HG03060 (cell line): ENCODE measurements around the gene ANKDD1A.

Experiments
- ATAC-seq: cut with Tn5 transposase; IDR thresholded peaks from one replicate; pipeline ENCODE4 v1.9.1; 2021; ENCODE audit warnings: low read depth, moderate number of reproducible peaks; ENCODE audit not compliant: unreplicated experiment

The ANKDD1A gene

DNA sequence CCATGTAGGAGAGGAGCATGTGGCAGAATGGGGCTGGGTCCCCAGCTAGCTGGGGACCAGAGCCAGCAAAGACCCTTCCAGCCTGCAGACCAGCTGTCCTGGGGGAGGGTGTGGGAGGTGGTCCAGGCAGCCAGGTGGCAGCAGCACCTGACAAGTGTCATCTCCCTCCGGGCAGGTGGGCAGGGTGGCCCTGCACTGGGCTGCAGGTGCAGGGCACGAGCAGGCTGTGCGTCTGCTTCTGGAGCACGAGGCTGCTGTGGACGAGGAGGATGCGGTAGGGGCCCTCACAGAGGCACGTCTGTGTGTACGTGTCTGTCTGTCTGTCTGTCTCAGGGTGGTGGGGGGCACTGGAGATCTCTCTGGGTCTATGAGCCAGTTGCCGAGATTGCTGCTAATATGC, 5.5 kb downstream of the ANKDD1A start:
- no peak for ATAC-seq

GRCh38 chr15:64919721-64920120, 8.0 kb downstream of the ANKDD1A start:
- ATAC-seq: no peak

DNA sequence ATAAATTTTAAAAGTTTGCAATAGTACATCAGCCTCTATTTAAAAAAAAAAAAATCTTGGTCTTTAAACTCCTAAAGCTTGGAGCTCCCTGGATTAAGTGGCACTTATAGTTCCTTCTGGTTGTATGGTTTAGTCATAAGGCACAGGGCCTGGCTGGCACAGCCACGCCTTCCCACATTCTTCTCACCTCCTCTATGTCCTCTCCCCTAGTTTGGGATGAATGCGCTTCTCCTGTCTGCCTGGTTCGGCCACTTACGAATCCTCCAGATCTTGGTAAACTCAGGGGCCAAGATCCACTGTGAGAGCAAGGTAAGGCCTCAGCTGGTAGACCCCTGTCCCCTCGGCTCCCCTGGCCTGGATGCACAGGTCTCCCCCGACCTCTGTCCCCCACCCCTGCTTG, 10.0 kb downstream of the ANKDD1A start:
- ATAC-seq: no peak

GRCh38 chr15:64923546-64923945, 11.8 kb downstream of the ANKDD1A start:
- no peak for ATAC-seq

DNA sequence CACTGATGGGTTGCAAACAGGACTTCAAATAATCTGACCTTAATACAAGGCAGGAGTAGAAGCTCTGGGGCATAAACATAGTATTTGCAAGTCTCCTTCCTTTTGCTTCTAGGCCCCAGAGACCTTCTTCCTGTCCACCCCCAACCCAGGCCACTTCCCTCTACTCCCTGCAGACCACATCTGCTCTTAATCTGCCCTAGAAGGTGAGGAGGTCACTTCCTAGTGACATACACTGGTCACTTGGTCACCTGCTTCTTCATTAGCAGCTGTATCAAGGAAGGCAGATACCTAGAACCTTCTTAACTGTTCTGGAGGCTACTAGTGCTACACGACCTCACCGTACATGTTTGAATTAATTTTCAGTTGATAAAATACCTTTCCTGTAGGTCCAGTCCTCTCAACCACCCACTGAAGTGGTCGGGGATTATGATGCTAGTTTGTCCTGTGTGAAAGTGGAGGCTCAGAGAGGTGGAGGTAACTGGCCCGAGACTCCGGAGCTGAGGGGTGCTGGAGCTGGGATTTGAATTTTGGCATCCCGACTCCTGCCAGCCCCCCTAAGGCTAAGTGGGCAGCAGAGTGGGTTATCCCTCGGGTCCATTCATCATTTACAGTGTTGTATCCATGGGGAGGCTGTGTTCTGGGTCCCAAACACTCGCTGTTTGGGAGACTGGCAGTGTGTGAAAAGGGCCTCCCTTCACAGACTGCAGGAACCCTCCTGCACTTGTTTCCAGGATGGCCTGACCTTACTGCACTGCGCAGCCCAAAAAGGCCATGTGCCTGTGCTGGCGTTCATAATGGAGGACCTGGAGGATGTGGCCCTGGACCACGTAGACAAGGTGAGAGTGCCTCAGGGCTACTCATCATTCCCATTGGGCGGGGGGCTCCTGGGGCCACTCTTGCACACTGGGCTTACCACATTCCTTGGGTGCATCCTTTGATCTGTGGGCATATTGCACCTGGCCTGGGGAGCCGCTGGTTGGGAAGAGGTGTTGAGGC, 13.9 kb downstream of the ANKDD1A start:
- ATAC-seq: no peak

DNA sequence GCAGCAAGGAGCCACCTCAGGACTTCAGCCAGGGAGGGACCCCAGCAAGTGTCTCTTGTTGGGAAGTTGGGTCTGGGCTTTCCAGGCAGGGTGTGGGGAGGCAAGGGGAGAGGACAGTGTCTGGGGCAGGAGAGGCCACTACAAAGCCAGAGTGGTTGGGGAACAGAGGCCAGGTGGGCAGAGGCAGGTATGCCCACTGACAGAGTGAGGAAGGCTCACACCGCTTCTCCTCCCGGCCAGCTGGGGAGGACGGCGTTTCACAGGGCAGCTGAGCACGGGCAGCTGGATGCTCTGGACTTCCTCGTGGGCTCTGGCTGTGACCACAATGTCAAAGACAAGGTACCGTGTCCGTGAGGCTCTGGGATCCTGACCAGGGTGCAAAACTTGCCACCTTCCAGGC, 15.0 kb downstream of the ANKDD1A start:
- ATAC-seq: no peak

- no peak for ATAC-seq
These were observed 17.0 kb downstream of the ANKDD1A start for GRCh38 chr15:64928626-64929220.

DNA sequence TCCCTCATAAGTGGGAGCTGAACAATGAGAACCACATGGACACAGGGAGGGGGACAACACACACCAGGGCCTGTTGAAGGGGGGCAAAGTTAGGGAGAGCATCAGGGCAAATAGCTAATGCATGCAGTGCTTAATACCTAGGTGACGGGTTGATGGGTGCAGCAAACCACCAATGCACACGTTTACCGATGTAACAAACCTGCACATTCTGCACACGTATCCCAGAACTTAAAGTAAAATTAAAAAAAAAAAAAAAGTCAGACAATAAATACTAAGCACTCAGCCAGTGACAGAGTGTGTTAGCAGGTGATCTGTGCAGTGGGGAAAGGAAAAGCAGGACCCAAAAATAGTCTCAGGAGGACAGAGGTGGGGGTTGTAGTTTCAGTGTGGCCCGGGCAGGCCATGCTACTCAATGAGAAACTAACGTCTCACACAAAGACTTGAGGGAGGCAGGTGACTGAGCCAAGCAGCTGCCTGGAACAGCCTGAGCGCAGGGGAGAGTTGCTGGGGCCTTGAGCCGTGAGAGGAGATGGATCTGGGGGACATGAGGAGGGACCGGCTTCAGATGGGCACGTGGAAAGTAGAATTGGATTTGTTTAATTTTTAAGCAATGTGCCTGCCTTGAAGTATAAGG, 18.4 kb downstream of the ANKDD1A start:
- ATAC-seq: no peak

DNA sequence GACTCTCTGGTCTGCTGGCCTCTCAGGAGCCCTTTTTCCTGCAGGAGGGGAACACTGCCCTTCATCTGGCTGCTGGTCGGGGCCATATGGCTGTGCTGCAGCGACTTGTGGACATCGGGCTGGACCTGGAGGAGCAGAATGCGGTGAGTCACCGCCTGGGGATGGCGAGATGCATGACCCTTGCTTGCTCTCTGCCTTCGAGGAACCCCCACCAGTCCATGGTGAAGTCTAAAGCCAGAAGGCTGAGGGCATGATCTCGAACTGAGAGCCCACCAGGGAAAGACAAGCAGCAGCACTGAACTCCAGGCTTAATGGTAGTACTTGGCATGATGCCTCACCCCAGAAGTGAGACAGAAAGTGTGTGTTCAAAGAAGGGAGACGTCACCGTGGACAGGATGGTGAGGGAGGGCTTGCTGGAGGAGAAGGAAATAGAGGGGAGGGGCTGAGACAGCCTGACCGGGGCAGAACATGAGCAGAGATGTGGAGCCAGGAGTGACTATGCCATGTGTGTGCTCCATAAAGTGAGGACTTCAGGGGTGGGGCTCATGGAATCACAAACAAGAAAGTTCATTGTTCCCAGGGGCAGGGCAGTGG, 19.2 kb downstream of the ANKDD1A start:
- no peak for ATAC-seq

- ATAC-seq: no peak
These were observed 19.7 kb downstream of the ANKDD1A start for GRCh38 chr15:64931381-64931780.

GRCh38 chr15:64934023-64934422, 22.3 kb downstream of the ANKDD1A start:
- ATAC-seq: no peak

DNA sequence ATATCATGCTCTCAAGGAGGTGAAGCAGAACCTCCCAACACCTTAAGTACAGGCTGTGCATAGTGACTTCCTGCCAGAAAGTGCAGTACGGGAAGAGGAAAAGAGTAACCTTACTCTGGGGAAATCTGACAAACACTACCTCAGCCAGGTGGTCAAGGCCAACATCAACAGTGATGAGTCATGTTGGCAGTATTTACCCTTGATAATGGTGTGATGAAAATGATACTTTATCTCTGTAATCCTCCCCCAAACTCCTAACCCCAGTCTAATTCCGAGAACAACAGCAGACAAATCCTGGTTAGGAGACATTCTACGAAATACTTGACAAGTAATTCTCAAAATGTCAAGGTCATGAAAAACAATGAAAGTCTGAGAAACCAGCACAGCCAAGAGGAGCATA, 26.5 kb downstream of the ANKDD1A start:
- ATAC-seq: no peak

- ATAC-seq: no peak
These were observed 30.7 kb downstream of the ANKDD1A start for GRCh38 chr15:64942356-64942755.

- ATAC-seq: no peak
These were observed 32.0 kb downstream of the ANKDD1A start for GRCh38 chr15:64943512-64944225.

DNA sequence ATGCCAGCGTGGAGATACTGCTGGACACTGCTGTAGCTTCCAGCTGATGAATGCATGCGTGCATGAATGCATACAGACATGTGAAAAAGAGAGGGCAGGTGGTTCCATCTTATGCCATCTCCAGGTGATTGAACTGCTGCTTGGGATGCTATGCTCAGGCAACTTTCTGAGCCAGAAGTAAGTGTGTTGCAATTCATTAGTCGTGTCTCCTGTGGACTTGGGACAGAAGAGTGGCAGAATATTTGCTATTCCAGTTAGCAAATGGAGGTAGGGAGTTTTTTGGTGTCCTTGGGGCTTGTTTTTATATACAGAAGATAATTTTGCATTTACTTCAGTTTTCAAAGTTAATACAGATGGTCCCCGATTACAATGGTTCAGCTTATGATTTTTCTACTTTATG, 33.3 kb downstream of the ANKDD1A start:
- ATAC-seq: no peak

- ATAC-seq: no peak
These were observed 35.5 kb downstream of the ANKDD1A start for GRCh38 chr15:64947211-64947610.

GRCh38 chr15:64948916-64949315, 37.2 kb downstream of the ANKDD1A start:
- no peak for ATAC-seq

- ATAC-seq: no peak
These were observed 37.9 kb downstream of the ANKDD1A start for GRCh38 chr15:64949383-64950186.

DNA sequence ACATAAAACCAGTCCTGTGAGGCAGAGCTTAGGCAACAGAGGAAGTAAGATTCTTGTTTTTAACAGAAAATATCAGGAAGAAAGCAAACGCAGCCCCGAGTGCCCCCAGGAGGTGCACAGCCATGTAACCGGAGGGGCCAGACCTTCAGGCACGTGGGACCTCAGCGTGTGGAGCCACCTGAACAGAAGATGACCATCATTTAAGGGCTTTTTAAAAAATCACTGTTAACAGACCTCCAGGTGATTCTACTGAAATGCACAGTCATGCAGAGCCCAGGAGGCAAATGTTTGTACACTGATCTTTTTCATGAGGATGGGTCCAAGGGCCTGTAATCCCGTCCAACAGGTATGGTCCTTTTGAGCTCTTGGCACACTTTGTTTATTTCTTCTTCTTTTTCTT, 39.2 kb downstream of the ANKDD1A start:
- no peak for ATAC-seq
